ENCODE measurements around the gene IFI44.

IFI44 gene

DNA sequence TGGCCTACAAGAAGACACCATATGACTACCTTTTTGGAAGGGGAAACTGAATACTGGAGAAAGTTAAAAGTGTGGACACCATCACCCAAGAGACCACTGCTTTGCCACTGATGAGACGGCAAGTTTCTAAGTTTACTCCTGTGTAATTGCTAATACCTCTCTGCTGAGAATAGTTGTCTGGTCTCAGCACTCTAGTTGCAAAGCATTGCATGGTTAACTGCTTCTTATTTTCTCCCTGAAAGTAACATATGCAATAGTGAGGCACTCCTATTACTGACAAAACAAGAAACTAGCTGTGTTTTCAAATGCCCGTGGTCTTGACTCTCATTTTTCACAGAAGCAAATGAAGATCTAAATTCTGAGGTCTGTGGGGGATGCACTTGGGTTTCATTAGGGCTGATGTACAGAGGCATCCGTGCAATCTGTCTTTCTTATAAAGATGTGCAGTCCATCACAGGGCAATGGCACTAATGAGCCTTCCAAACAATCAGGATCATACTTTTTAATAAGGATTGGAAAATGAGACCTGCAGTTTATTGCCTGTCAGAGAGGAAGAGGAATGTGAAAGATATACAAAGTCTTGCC, 62.9 kb downstream of the IFI44 start:
- no peak for DNase-seq (ENCODE audit: low read depth)

DNA sequence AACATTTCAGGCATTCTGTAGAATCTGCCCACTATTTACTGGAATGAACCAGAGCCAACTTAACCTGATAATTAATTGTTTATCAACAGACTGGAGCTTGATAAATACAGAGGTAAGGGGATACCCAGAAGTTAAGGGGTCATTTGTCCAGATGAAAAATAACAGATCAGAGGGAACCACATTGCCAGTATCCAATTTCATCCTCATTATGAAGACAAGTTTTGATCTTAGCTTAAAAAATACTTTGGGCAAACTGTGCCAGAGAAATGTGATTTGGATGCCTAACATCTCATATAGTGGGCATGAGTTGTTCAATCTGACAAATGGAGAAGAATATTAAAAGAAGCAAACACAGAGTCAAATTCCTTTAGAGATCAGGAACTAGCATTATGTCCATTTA, 63.7 kb downstream of the IFI44 start:
- no peak for DNase-seq (ENCODE audit: low read depth)

All from T-helper 22 cell (primary cell).